ENCODE measurements around the gene PEPD.

DNA sequence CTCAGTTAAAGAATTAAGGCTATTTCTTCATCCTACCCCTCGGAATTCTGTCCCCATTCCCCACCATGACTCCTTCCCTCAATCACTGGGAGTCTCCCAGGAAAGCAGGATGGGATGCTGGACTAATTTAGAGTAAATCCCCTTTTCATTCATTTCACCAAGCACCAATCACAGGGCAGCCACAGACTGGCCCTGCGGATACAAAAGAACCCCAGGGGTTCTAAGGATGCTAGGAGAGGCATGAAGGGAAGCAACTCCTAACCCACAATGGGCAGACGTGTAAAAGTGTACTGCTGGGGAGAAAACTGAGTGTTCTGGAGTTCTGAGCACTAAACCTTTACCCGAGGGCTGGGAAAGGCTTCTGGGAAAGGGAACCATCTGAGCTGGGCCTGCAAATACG, 3.0 kb downstream of the PEPD start:
- TF ChIP-seq SIX5 (IDR thresholded peaks at IDR 0.05; ENCODE audit: low read depth, low read length, severe bottlenecking): no peak
- no peak for TF ChIP-seq BHLHE40 (IDR thresholded peaks at IDR 0.05; ENCODE audit: borderline replicate concordance in 1 of 2, low read depth in 2 of 2, low read length in 1 of 2)
- TF ChIP-seq, protein P1, sequence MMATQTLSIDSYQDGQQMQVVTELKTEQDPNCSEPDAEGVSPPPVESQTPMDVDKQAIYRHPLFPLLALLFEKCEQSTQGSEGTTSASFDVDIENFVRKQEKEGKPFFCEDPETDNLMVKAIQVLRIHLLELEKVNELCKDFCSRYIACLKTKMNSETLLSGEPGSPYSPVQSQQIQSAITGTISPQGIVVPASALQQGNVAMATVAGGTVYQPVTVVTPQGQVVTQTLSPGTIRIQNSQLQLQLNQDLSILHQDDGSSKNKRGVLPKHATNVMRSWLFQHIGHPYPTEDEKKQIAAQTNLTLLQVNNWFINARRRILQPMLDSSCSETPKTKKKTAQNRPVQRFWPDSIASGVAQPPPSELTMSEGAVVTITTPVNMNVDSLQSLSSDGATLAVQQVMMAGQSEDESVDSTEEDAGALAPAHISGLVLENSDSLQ (IDR thresholded peaks at IDR 0.05): no peak
- TF ChIP-seq CTCF (IDR thresholded peaks at IDR 0.05 in 2 of 3, conservative IDR thresholded peaks at IDR 0.05 in 1 of 3; ENCODE audit: control insufficient read depth in 2 of 3, extremely low read depth in 1 of 3, insufficient read depth in 1 of 3, low read depth in 3 of 3, low read length in 3 of 3): no peak
- TF ChIP-seq ZNF274 (IDR thresholded peaks at IDR 0.05; ENCODE audit: insufficient read depth, insufficient read length): no peak
- TF ChIP-seq POLR2AphosphoS5 (IDR thresholded peaks at IDR 0.05; ENCODE audit: low read length): no peak
- TF ChIP-seq SREBF2 (IDR thresholded peaks at IDR 0.05; ENCODE audit: low read length): no peak
- TF ChIP-seq NR2C2 (IDR thresholded peaks at IDR 0.05; ENCODE audit: borderline replicate concordance, control insufficient read depth, insufficient read length, low read depth): no peak
